NCI-H187 (cell line): ENCODE results near the gene WRAP53.

Source experiments
- DNase-seq, 2 experiments: peaks; one replicate each; lab custom pipeline; 2025; lab: John Stamatoyannopoulos, UW

Gene WRAP53

DNA sequence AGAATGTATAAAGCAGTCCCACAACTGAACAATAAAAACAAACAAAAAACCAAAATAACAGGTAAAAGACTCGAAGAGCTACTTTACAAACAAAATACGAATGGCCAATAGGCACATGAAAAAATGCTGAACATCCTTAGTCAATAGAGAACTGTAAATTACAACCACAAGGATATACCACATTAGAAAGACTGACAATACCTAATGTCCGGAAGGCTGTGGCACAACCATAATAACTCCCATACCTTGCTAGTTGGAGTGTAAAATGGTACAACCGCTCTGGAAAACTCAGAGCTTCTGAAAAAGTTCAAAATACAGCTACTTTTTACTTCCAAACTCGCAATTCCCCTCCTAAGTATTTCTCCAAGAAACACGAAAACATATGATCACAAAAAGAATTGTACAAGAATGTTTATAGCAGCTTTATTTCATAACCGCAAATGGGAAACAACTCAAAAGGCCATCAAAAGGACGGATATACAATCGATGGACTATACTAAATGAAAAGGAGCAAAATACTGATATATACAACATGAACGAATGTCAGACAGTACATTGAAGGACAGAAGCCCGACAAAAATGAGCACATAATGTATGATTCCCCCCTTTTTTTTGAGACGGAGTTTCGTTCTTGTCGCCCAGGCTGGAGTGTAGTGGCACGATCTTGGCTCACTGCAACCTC lies 3.3 kb upstream of the WRAP53 start:
- DNase-seq: no peak

DNA sequence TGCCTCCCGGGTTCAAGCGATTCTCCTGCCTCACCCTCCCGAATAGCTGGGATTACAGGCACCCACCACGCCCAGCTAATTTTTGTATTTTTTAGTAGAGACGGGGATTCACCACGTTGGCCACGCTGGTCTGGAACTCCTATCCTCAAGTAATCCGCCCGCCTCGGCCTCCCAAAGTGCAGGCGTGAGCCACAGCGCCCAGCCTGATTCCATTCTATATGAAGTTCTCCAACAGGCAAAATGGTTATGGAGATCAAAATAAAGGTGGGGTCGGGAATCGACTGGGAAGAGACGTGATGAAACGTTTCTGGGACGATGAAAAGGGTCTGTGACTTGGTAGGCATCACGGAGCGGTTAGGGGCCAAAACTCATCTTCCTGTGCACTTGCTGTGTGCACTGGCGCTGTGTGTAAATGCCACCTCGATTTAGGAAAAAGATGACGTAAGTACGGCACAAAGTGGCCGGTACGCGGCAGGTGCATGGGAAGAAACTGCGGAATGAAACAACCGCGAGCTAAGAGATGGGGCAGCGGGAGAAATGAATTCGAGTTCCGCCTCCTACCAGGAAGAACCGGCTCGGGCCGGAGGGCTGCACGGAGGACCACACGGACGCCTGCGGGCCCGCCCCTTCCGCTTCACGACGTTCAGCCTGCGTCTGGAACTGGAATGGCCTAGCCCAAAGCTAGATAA lies 2.6 kb upstream of the WRAP53 start:
- DNase-seq: peak; percentile 71 to 96

DNA sequence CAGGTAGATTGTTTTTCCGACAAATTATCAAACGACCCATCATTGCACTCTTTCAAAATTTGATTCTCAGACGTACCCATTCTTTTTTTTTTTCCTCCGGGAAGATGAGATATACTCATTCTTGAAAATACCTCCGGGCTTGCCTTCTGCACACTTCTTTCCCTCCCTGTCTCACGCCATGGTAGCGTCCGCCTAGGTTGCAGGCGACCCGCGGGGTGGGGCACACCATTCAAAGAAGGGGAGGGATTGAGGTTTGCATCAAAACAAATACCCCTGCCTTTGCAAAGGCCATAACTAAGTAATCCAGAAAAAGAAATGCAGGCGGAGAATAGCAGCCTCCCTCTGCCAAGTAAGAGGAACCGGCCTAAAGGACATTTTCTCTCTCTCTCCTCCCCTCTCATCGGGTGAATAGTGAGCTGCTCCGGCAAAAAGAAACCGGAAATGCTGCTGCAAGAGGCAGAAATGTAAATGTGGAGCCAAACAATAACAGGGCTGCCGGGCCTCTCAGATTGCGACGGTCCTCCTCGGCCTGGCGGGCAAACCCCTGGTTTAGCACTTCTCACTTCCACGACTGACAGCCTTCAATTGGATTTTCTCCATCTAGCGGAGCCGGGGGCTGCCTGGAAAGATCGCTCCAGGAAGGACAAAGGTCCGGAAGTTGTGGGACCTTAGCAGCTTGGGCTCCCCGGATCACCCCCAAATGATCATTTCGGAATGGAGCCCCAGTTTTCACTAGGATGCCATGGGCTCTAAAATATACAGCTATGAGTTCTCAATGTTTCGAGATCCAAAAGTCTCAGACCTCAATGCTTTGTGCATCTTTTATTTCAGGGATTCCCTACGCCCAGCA lies 1.8 kb upstream of the WRAP53 start:
- DNase-seq: peak; percentile 40 to 96

- peak; percentile 20 to 72 for DNase-seq
Measured at GRCh38 chr17:7687072-7687907, 987 bp upstream of the WRAP53 start, which contains the start of gene TP53. Gene TP53, minus strand, starts transcription at chr17:7687490. Its CDS starts 10,896 bp downstream, at chr17:7676594.

GRCh38 chr17:7688808-7689316 lies 585 bp downstream of the WRAP53 start:
- DNase-seq: no peak

- no peak for DNase-seq
Measured at GRCh38 chr17:7695586-7695985, 7.3 kb downstream of the WRAP53 start.

DNA sequence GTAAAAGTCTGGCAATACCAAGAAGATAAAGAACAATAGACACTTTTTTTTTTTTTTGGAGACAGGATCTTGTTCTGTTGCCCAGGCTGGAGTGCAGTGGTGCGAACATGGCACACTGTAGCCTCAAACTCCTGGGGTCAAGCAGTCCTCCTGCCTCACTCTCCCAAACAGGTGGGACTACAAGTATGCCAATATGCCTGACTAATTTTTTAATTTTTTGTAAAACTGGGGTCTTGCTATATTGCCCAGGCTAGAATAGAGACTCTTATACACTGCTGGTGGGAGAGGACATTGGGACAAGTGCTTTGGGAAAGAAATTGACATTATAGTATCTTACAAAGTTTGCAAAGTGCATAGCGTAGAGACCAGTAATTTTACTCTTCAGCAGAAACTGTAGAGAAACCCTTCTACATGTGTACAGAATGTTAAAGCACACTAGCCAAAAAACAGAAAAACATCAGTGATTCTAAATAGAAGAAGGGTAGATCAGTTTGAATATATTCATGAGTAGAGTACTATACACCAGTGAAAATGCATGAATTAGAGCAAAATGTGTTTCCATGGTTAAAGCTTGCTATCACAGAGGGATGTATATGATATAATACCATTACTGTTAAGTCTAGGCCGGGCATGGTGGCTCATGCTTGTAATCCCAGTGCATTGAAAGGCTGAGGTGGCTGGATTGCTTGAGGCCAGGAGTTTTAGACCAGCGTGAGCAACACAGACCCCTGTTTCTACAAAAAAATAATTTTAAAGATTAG lies 9.7 kb downstream of the WRAP53 start:
- DNase-seq: no peak

DNA sequence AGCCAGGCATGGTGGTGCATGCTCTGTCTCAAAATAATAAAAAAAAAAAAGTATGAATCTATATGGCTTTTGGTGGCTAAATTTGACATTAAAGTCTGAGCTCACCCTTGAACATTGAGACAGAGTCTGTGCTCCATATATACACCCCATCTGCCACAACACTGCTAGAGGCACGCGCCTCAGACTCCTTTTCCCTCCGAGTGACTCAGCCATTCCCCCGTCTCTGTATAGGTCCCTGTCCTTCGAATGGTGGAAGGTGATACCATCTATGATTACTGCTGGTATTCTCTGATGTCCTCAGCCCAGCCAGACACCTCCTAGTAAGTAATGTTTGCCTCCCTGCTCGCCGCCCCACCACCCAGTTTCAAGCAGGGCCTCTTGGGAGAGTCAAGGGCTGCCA lies 12.2 kb downstream of the WRAP53 start:
- no peak for DNase-seq

GRCh38 chr17:7701681-7702080 lies 13.4 kb downstream of the WRAP53 start:
- no peak for DNase-seq

DNA sequence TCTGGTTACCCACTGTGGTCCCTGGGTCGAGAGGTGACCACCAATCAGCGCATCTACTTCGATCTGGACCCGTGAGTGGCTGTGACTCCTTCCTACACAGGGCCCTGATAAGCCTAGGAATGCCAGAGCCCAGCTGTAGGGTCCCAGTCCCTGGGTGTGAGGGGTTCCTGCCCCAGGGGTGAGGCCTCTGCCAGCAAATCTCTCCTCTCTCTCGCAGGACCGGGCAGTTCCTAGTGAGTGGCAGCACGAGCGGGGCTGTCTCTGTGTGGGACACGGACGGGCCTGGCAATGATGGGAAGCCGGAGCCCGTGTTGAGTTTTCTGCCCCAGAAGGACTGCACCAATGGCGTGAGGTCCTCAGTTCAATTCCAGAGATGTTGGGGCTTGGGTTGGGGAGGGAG lies 14.5 kb downstream of the WRAP53 start:
- no peak for DNase-seq

DNA sequence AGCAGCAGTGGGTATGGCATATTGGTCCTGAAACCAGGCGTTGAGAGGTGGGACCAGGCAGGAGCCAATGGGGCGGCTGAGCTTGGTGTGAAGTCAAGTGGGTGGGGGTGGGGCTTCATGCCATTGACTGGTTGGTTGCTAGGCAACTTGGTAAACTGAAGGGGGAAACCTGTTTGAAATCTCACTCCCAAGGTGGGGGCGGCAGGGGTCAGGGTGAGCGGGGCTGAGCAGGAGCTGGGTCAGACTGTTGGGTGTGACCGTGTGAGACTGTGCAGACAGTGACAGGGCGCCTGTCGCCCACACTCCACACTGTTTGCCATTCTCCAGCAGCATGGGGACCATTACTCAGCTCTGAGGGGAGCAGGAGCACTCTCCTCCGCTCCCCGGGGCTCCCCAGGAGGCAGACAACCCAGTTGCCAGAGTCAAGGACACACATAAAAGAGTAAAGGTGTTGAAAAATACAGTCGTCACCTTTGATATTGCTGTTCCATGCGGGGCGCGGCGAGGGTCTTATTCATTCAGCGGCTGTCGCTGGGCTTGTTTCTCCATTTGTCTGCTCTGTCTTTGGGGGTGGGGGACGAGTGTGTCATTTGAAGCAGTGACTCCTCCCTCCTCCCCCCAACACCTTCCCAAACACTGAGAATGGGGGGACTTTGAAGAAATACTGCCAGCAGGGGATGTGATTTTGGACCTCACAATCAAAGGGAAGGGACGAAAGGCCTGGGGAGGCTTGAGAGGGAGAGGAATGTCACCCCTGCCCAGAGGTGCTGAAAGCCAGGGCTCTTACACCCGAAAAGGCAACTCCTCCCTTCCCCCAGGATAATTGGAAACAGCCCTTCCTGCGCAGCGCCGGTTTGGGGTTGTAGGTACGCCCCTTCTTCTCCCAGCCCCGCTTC lies 15.6 kb downstream of the WRAP53 start:
- peak in 1 of 2 experiments; percentile 6 for DNase-seq

DNA sequence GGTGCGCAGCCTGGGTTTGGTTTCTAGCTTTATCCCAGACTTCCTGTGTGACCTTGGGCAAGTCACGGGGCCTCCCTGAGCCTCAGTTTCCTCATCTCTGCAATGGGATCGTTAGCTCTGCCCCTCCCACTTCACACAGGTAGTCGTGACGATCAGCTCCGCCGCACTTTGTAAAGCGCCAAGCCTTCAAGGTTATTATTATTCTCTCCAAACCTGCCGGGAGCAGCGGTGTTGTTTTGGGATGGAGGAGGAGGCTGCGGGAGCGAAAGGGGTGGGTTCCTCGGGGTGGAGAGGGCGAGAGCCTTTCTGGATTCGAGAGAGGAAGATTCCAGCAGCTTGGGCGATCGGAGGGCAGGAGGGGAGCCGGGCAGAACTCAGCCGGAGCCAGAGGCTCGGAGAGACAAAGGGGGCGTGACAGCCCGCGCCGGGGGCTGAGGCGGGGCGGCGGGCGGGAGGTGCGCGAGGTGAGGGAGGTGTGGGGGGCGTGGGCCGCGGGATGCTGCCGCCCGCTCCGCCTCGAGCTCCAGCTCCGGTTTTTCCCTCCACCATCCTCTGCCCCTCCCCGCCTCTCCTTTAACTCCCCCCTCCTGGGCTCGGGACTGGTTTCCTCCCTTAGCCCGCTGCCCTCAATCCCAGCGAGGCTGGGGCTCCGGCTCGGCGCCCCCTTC lies 16.5 kb downstream of the WRAP53 start, which contains the start of gene EFNB3:
EFNB3 (plus strand) TSS at position 602 of the 668 bp plus-strand sequence. CDS start 397 bp downstream, outside the sequence.
- DNase-seq: peak; percentile 6 to 15

GRCh38 chr17:7705269-7706255 lies 17.3 kb downstream of the WRAP53 start:
- DNase-seq: no peak

DNA sequence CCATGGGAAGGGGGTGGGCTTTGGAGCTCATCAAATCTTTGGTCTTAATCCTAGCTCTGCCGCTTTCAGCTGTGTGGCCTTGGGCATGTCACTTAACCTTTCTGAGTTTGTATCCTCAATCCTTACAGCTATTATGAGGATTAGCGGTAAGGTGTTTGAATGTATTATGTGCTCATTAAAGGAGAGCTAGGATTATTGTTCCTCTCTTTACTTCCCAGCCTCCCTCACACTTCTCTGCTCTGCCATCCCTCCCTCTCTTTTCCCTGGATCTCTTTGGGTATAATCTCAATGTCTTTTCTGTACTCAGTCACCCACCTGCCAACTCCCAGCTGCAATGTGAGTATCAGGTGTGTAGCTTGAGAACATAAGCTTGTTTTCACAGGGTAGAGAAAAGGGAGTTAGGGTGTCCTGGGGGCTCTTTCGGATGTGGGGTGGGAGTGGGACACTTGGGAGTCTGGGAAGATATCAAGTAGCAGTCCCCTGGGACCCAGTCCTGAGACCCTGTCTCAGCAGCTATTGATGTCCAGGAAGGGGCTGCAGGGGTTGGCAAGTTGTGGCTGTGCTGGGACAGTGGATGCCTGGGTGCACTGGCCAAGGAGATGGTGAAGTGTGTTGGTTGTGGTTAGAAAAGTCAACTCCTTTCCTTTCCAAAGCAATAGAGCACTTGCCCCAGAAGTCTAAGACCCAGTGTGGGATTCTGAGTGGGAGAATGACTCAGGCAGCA lies 18.5 kb downstream of the WRAP53 start:
- no peak for DNase-seq

GRCh38 chr17:7707446-7707845 lies 19.2 kb downstream of the WRAP53 start:
- no peak for DNase-seq

- no peak for DNase-seq
Measured at GRCh38 chr17:7707858-7708750, 19.8 kb downstream of the WRAP53 start.
